DLD1 (cell line): Measurements from ENCODE around the gene YPEL2.

Experiments used
- in situ Hi-C: cut with HindIII; loops from 2 replicates; pipeline ENCODE4 v1.10.0; 2017; ENCODE audit warnings: low sequenced_read_pairs

Gene YPEL2

GRCh38 chr17:59355030-59355701 is 23.7 kb downstream of the YPEL2 start:
- in situ Hi-C loops, result no loop called here

GRCh38 chr17:59355702-59356325 is 24.4 kb downstream of the YPEL2 start:
- in situ Hi-C loops, result no loop called here

- in situ Hi-C loops, result no loop called here
These were observed 25.2 kb downstream of the YPEL2 start for GRCh38 chr17:59356543-59357218.

- in situ Hi-C loops, result no loop called here
These were observed 25.8 kb downstream of the YPEL2 start for GRCh38 chr17:59357219-59357697.

GRCh38 chr17:59357929-59358328 is 26.5 kb downstream of the YPEL2 start:
- in situ Hi-C loops, result no loop called here

GRCh38 chr17:59361386-59361785 is 29.9 kb downstream of the YPEL2 start:
- in situ Hi-C loops, result no loop called here

GRCh38 chr17:59361916-59362810 is 30.7 kb downstream of the YPEL2 start:
- in situ Hi-C loops, result no loop called here

GRCh38 chr17:59362811-59363205 is 31.4 kb downstream of the YPEL2 start:
- in situ Hi-C loops, result no loop called here

- in situ Hi-C loops, result no loop called here
These were observed 34.0 kb downstream of the YPEL2 start for GRCh38 chr17:59365383-59365981.

GRCh38 chr17:59366040-59366757 is 34.7 kb downstream of the YPEL2 start:
- in situ Hi-C loops, result no loop called here

GRCh38 chr17:59366773-59367656 is 35.6 kb downstream of the YPEL2 start:
- in situ Hi-C loops, result no loop called here

- in situ Hi-C loops, result no loop called here
These were observed 36.2 kb downstream of the YPEL2 start for GRCh38 chr17:59367657-59368045.

GRCh38 chr17:59368218-59368857 is 36.9 kb downstream of the YPEL2 start:
- in situ Hi-C loops, result no loop called here

GRCh38 chr17:59369031-59369975 is 37.8 kb downstream of the YPEL2 start:
- in situ Hi-C loops, result no loop called here

- in situ Hi-C loops, result no loop called here
These were observed 39.3 kb downstream of the YPEL2 start for GRCh38 chr17:59370593-59371299.

- in situ Hi-C loops, result no loop called here
These were observed 40.1 kb downstream of the YPEL2 start for GRCh38 chr17:59371416-59372100.
